ENCODE data around the gene CCNJ.

Gene CCNJ

GRCh38 chr10:96046546-96046945, 3.2 kb downstream of the CCNJ start:
- TF ChIP-seq POLR2AphosphoS5 (IDR thresholded peaks at IDR 0.05; ENCODE audit: low read depth, low read length) (no peak), TAF1 (IDR thresholded peaks at IDR 0.05; ENCODE audit: borderline replicate concordance, insufficient read depth, low read length) (no peak), SIN3A (IDR thresholded peaks at IDR 0.05; ENCODE audit: borderline replicate concordance, insufficient read depth, low read length) (no peak), REST (IDR thresholded peaks at IDR 0.05; ENCODE audit: insufficient read depth in 1 of 2, low read depth in 2 of 2, low read length in 2 of 2) (no peak), FOXP2 (optimal IDR thresholded peaks at IDR 0.05; ENCODE audit: borderline replicate concordance, extremely low read depth, extremely low read length, insufficient read depth) (no peak)

DNA sequence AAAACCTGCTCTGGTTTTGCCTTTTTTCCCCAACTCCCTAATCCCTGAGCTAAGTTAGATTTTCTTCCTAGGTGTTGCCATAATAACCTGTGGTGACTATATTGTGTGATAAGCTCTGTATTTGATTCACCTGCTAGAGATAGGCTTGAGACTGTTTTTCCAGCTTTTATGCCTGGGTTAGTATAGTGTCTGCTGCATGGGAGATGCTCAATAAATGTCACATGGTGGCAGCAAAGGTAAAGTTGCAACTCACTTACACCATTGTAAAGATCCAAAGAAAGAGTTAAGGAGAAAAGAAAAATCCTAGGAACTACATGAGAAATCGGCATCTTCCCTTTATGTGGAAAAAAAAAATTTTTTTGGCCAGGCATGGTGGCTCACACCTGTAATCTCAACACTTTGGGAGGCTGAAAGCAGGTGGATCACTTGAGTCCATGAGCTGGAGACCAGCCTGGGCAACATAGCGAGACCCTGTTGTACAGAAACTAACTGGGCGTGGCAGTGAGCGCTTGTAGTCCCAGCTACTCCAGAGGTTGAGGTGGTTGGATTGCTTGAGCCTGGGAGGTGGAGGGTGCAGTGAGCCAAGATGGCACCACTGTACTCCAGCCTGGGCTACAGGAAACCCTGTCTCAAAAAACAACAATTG, 3.7 kb downstream of the CCNJ start:
- TF ChIP-seq SIN3A (IDR thresholded peaks at IDR 0.05; ENCODE audit: borderline replicate concordance, insufficient read depth, low read length) = no peak
- TF ChIP-seq TAF1 (IDR thresholded peaks at IDR 0.05; ENCODE audit: borderline replicate concordance, insufficient read depth, low read length) = no peak
- TF ChIP-seq FOXP2 (optimal IDR thresholded peaks at IDR 0.05; ENCODE audit: borderline replicate concordance, extremely low read depth, extremely low read length, insufficient read depth) = no peak
- TF ChIP-seq POLR2AphosphoS5 (IDR thresholded peaks at IDR 0.05; ENCODE audit: low read depth, low read length) = no peak
- TF ChIP-seq REST (IDR thresholded peaks at IDR 0.05; ENCODE audit: insufficient read depth in 1 of 2, low read depth in 2 of 2, low read length in 2 of 2) = no peak

DNA sequence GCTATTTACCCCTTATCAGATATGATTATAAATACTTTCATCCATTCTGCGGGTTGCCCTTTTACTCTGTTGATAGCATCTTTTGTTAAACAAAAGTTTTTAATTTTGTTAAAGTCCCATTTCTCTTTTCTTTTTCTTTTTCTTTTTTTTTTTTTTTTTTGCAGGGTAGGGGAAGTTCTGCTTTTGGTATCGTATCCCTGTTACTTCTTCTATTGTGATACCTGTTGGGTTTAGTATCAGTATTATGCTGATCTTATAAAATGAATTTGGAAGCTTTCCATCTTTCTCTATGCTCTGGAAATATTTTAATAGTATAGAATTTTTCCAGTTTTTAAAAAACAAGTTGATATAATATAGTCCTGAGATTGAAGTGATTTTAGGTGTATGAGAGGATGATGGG, 6.0 kb downstream of the CCNJ start:
- TF ChIP-seq TAF1 (IDR thresholded peaks at IDR 0.05; ENCODE audit: borderline replicate concordance, insufficient read depth, low read length) (no peak), REST (IDR thresholded peaks at IDR 0.05; ENCODE audit: insufficient read depth in 1 of 2, low read depth in 2 of 2, low read length in 2 of 2) (no peak)

- TF ChIP-seq TAF1 (IDR thresholded peaks at IDR 0.05; ENCODE audit: borderline replicate concordance, insufficient read depth, low read length) (no peak), SIN3A (IDR thresholded peaks at IDR 0.05; ENCODE audit: borderline replicate concordance, insufficient read depth, low read length) (no peak), REST (IDR thresholded peaks at IDR 0.05; ENCODE audit: insufficient read depth in 1 of 2, low read depth in 2 of 2, low read length in 2 of 2) (no peak), FOXP2 (optimal IDR thresholded peaks at IDR 0.05; ENCODE audit: borderline replicate concordance, extremely low read depth, extremely low read length, insufficient read depth) (no peak), POLR2AphosphoS5 (IDR thresholded peaks at IDR 0.05; ENCODE audit: low read depth, low read length) (no peak)
Measured at GRCh38 chr10:96053985-96054384, 10.6 kb downstream of the CCNJ start.

DNA sequence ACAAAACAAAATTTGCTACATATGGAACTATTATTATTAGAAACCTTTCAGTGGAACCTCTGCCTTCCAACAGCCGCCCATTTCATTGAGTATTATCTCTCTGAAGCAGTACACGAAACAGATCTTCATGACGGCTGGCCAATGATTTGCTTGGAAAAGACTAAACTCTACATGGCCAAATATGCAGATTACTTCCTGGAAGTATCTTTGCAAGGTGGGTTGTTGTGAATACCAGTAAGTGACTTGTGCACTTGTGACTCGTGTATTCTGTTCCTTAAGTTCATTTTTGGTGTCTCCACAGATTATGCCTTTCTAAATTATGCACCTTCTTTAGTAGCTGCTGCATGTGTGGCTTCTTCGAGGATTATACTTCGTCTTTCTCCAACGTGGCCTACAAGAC, 13.4 kb downstream of the CCNJ start:
- TF ChIP-seq SIN3A (IDR thresholded peaks at IDR 0.05; ENCODE audit: borderline replicate concordance, insufficient read depth, low read length) (no peak), REST (IDR thresholded peaks at IDR 0.05; ENCODE audit: insufficient read depth in 1 of 2, low read depth in 2 of 2, low read length in 2 of 2) (no peak), POLR2AphosphoS5 (IDR thresholded peaks at IDR 0.05; ENCODE audit: low read depth, low read length) (no peak), FOXP2 (optimal IDR thresholded peaks at IDR 0.05; ENCODE audit: borderline replicate concordance, extremely low read depth, extremely low read length, insufficient read depth) (no peak), TAF1 (IDR thresholded peaks at IDR 0.05; ENCODE audit: borderline replicate concordance, insufficient read depth, low read length) (no peak)

Data from PFSK-1 (cell line).